GM19238 (cell line): ENCODE measurements around the gene ADCY9.

Source experiments
- DNase-seq: peaks from one replicate; pipeline ENCODE4 v3.0.0; 2011; ENCODE audit warnings: low spot score; ENCODE audit not compliant: insufficient read length

Gene ADCY9

GRCh38 chr16:4123616-4124300, 7.5 kb upstream of the ADCY9 start:
- no peak for DNase-seq

GRCh38 chr16:4120176-4120575, 3.9 kb upstream of the ADCY9 start:
- DNase-seq: no peak

- no peak for DNase-seq
Observed at GRCh38 chr16:4117250-4117578, 972 bp upstream of the ADCY9 start.

- DNase-seq: peak; percentile 23
Observed at GRCh38 chr16:4115949-4116318, 308 bp downstream of the ADCY9 start.

GRCh38 chr16:4115209-4115948, 863 bp downstream of the ADCY9 start:
- peak; percentile 49 for DNase-seq

- no peak for DNase-seq
Observed at GRCh38 chr16:4114257-4115208, 1.7 kb downstream of the ADCY9 start.

GRCh38 chr16:4113358-4114256, 2.6 kb downstream of the ADCY9 start:
- DNase-seq: no peak

- DNase-seq: no peak
Observed at GRCh38 chr16:4111748-4112696, 4.2 kb downstream of the ADCY9 start.

GRCh38 chr16:4110680-4111079, 5.6 kb downstream of the ADCY9 start:
- no peak for DNase-seq

- no peak for DNase-seq
Observed at GRCh38 chr16:4110065-4110464, 6.2 kb downstream of the ADCY9 start.

GRCh38 chr16:4109250-4109736, 6.9 kb downstream of the ADCY9 start:
- DNase-seq: no peak

- DNase-seq: no peak
Observed at GRCh38 chr16:4106516-4106915, 9.7 kb downstream of the ADCY9 start.

GRCh38 chr16:4105848-4106247, 10.4 kb downstream of the ADCY9 start:
- no peak for DNase-seq

GRCh38 chr16:4103745-4104144, 12.5 kb downstream of the ADCY9 start:
- no peak for DNase-seq

GRCh38 chr16:4101421-4102219, 14.6 kb downstream of the ADCY9 start:
- DNase-seq: no peak

GRCh38 chr16:4098501-4098900, 17.7 kb downstream of the ADCY9 start:
- no peak for DNase-seq

- DNase-seq: no peak
Observed at GRCh38 chr16:4097826-4098240, 18.4 kb downstream of the ADCY9 start.

GRCh38 chr16:4096509-4096908, 19.7 kb downstream of the ADCY9 start:
- DNase-seq: no peak
